Keratinocyte (primary cell): ENCODE results near the gene PSAP. TPM values are rescaled to one million over a fixed set of nuclear protein-coding genes. Genes with fewer than 3 reads are reported as not detected.
"Not testable (repeated sequence)": the region's sequence is repeated elsewhere in the genome, so short reads cannot be mapped to it uniquely, and the experiment has no call there.

Experiments used
- DNase-seq: peaks from one replicate; pipeline ENCODE4 v3.0.0-alpha.2; 2011; ENCODE audit warnings: low read depth, missing footprints, low spot score
- FAIRE-seq: peaks from 2 replicates; lab custom pipeline; 2011; peaks lifted over from hg19 to GRCh38; lab: Jason Lieb, UNC
- H2AFZ ChIP-seq: 2 replicates; pipeline ENCODE4 v1.6.0; 2012; ENCODE audit warnings: low read length, control low read depth, inconsistent platforms; ENCODE audit not compliant: control insufficient read depth
- H3K27ac ChIP-seq: 2 replicates; pipeline ENCODE4 v1.5.1; 2011; ENCODE audit warnings: low read length; ENCODE audit not compliant: control insufficient read depth, insufficient read depth
- H3K27me3 ChIP-seq: 3 replicates; pipeline ENCODE4 v1.6.0; 2011; ENCODE audit warnings: low read length; ENCODE audit not compliant: control insufficient read depth, insufficient read depth; ENCODE audit errors: extremely low read depth
- H3K36me3 ChIP-seq, 2 experiments: 2 replicates in 1 of 2; 3 replicates in 1 of 2; pipeline ENCODE4 v1.5.1; 2011; ENCODE audit warnings: low read length in 2 of 2, mild to moderate bottlenecking in 1 of 2; ENCODE audit not compliant: control insufficient read depth in 2 of 2, insufficient read depth in 2 of 2; ENCODE audit errors: extremely low read depth in 1 of 2
- H3K4me1 ChIP-seq: 3 replicates; pipeline ENCODE4 v1.5.1; 2011; ENCODE audit warnings: low read length; ENCODE audit not compliant: control insufficient read depth, insufficient read depth; ENCODE audit errors: extremely low read depth
- H3K4me2 ChIP-seq: 3 replicates; pipeline ENCODE4 v1.6.0; 2011; ENCODE audit warnings: low read depth, low read length; ENCODE audit not compliant: control insufficient read depth, insufficient read depth; ENCODE audit errors: extremely low read depth
- H3K4me3 ChIP-seq, 3 experiments: fragments of 200-600 bp in 1 of 3; sonication (generic) in 1 of 3; 2 replicates in 2 of 3; 3 replicates in 1 of 3; pipeline ENCODE4 v1.5.1; 2011 to 2016; ENCODE audit warnings: low read length in 3 of 3, mild to moderate bottlenecking in 3 of 3, control low read depth in 2 of 3, inconsistent platforms in 1 of 3, low read depth in 1 of 3, mixed read lengths in 1 of 3, mixed run types in 1 of 3, moderate library complexity in 1 of 3; ENCODE audit not compliant: control insufficient read depth in 2 of 3, insufficient read depth in 2 of 3; ENCODE audit errors: extremely low read depth in 1 of 3
- H3K79me2 ChIP-seq: 2 replicates; pipeline ENCODE4 v1.6.0; 2012; ENCODE audit warnings: low read length; ENCODE audit not compliant: control insufficient read depth, insufficient read depth
- H3K9ac ChIP-seq: 3 replicates; pipeline ENCODE4 v1.6.0; 2011; ENCODE audit warnings: low read length; ENCODE audit not compliant: control insufficient read depth, insufficient read depth; ENCODE audit errors: extremely low read depth
- H3K9me1 ChIP-seq: 3 replicates; pipeline ENCODE4 v1.6.0; 2011; ENCODE audit warnings: low read length; ENCODE audit not compliant: control insufficient read depth, insufficient read depth; ENCODE audit errors: extremely low read depth
- H3K9me3 ChIP-seq: 2 replicates; pipeline ENCODE4 v1.5.1; 2012; ENCODE audit warnings: low read depth, low read length; ENCODE audit not compliant: control insufficient read depth
- H4K20me1 ChIP-seq: 3 replicates; pipeline ENCODE4 v1.6.0; 2011; ENCODE audit warnings: low read length; ENCODE audit not compliant: control insufficient read depth, insufficient read depth; ENCODE audit errors: extremely low read depth
- CTCF ChIP-seq, 3 experiments: IDR thresholded peaks in 1 of 3; conservative IDR thresholded peaks in 1 of 3; optimal IDR thresholded peaks in 1 of 3; 2 replicates in 2 of 3; 3 replicates in 1 of 3; pipeline versions ENCODE3 to v1.5.1; 2011; ENCODE audit warnings: low read length in 3 of 3, mild to moderate bottlenecking in 3 of 3, moderate library complexity in 2 of 3, control low read depth in 1 of 3, inconsistent platforms in 1 of 3; ENCODE audit not compliant: insufficient read depth in 2 of 3; ENCODE audit errors: extremely low read depth in 1 of 3
- EZH2 ChIP-seq: IDR thresholded peaks from one replicate; pipeline ENCODE4 v1.6.1; 2012; ENCODE audit warnings: inconsistent platforms, mild to moderate bottlenecking, low read length, moderate library complexity
- dilution Hi-C: fragments of 300-500 bp; cut with MboI; formaldehyde crosslinking; loops from one replicate; pipeline ENCODE4 v1.7.0; 2020; ENCODE audit warnings: low sequenced_read_pairs; ENCODE audit not compliant: extremely low pct_ligation_motif_present
- polyA plus RNA-seq, 5 experiments: library from polyadenylated mRNA; depleted of rRNA in 3 of 5; stranded (reverse) in 3 of 5; stranded (forward) in 1 of 5; unstranded in 1 of 5; fragments of >200 nt; gene quantifications; 1 replicate in 1 of 5; 2 replicates in 3 of 5; 3 replicates in 1 of 5; pipeline versions ENCODE4 v1.2.1 to v1.2.3, GENCODE V29; 2011 to 2012; ENCODE audit warnings: missing spikeins in 2 of 5, low read depth in 1 of 5, low replicate concordance in 1 of 5

PSAP gene
- polyA plus RNA-seq, 1 donor (not counting 4 experiments of a cell fraction or from before 2014, with no cell fraction given), result 1,075 TPM

- dilution Hi-C loops, result no loop called here
- H3K4me2 ChIP-seq, result no peak overlapping the region
- H2AFZ ChIP-seq, result no peak overlapping the region
- no peak for DNase-seq
- no peaks in the 10 kb centered on the region for H4K20me1 ChIP-seq
- no peaks in the 10 kb centered on the region for H3K36me3 ChIP-seq
- TF ChIP-seq CTCF (optimal IDR thresholded peaks at IDR 0.05 in 1 of 3, IDR thresholded peaks at IDR 0.05 in 1 of 3, conservative IDR thresholded peaks at IDR 0.05 in 1 of 3; ENCODE audit: extremely low read depth in 1 of 3, insufficient read depth in 2 of 3, low read length in 3 of 3), result no peak
- FAIRE-seq, result no peak
- no peak overlapping the region for H3K4me3 ChIP-seq
- no peak overlapping the region for H3K9ac ChIP-seq
- H3K27ac ChIP-seq, result no peak overlapping the region
- no peaks in the 10 kb centered on the region for H3K79me2 ChIP-seq
- H3K4me1 ChIP-seq, result peaks cover 4% of the 10 kb centered on the region
- no peaks in the 10 kb centered on the region for H3K27me3 ChIP-seq
- H3K9me3 ChIP-seq, result no peaks in the 10 kb centered on the region
- H3K9me1 ChIP-seq, result no peaks in the 10 kb centered on the region
Measured at GRCh38 chr10:71899665-71900412, 48.8 kb upstream of the PSAP start.

- H3K27ac ChIP-seq, H3K79me2 ChIP-seq, H3K9ac ChIP-seq, dilution Hi-C loops, H3K36me3 ChIP-seq, FAIRE-seq, H3K4me1 ChIP-seq, H3K9me1 ChIP-seq, H2AFZ ChIP-seq, DNase-seq, H3K9me3 ChIP-seq, H4K20me1 ChIP-seq, H3K4me2 ChIP-seq, H3K27me3 ChIP-seq, H3K4me3 ChIP-seq: not testable (repeated sequence)
Measured at GRCh38 chr10:71898346-71898745, 47.3 kb upstream of the PSAP start.

- Histone ChIP-seq H3K9me3 (no peaks in the 10 kb centered on the region), H3K36me3 (no peaks in the 10 kb centered on the region), H4K20me1 (no peaks in the 10 kb centered on the region), H3K27me3 (no peaks in the 10 kb centered on the region), H3K27ac (no peak overlapping the region), H3K4me2 (no peak overlapping the region), H3K4me3 (no peak overlapping the region), H2AFZ (no peak overlapping the region), H3K79me2 (no peaks in the 10 kb centered on the region), H3K9me1 (no peaks in the 10 kb centered on the region), H3K4me1 (peaks cover 6% of the 10 kb centered on the region), H3K9ac (no peak overlapping the region)
- no peak for FAIRE-seq
- TF ChIP-seq CTCF (optimal IDR thresholded peaks at IDR 0.05 in 1 of 3, IDR thresholded peaks at IDR 0.05 in 1 of 3, conservative IDR thresholded peaks at IDR 0.05 in 1 of 3; ENCODE audit: extremely low read depth in 1 of 3, insufficient read depth in 2 of 3, low read length in 3 of 3) (no peak), EZH2 (no peak)
- no peak for DNase-seq
- dilution Hi-C loops, result no loop called here
Measured at GRCh38 chr10:71893920-71894319, 42.9 kb upstream of the PSAP start.
